HepG2 (cell line): Measurements from ENCODE around the gene HAGHL. TPM values are rescaled to one million over a fixed set of nuclear protein-coding genes. Genes with fewer than 3 reads are reported as not detected.

Source experiments
- GABPB1 ChIP-seq: IDR thresholded peaks from 2 replicates; pipeline ENCODE4 v1.6.1; 2016; ENCODE audit warnings: mild to moderate bottlenecking, missing genetic modification reagents, moderate library complexity, missing compliant biosample characterization
- JUND ChIP-seq: sonication (generic); formaldehyde crosslinking; IDR thresholded peaks from 2 replicates; pipeline ENCODE4 v1.8.0; 2022; ENCODE audit warnings: mild to moderate bottlenecking, missing genetic modification reagents
- MEIS1 ChIP-seq: sonication (generic); formaldehyde crosslinking; IDR thresholded peaks from 2 replicates; pipeline ENCODE4 v1.9.0; 2021; ENCODE audit warnings: mild to moderate bottlenecking, missing genetic modification reagents, moderate library complexity, borderline replicate concordance
- RNF219 ChIP-seq: sonication (generic); formaldehyde crosslinking; IDR thresholded peaks from 2 replicates; pipeline ENCODE4 v1.5.0; 2020; ENCODE audit warnings: mild to moderate bottlenecking, missing genetic modification reagents
- SOX6 ChIP-seq, 2 experiments: fragments of 450-650 bp in 1 of 2; sonication (generic) in 1 of 2; formaldehyde crosslinking in 1 of 2; IDR thresholded peaks; 2 replicates each; pipeline versions ENCODE4 v1.4.0 to v1.6.1; 2017 to 2020; ENCODE audit warnings: antibody characterized with exemption in 1 of 2, mild to moderate bottlenecking in 1 of 2, missing genetic modification reagents in 1 of 2
- SRF ChIP-seq: IDR thresholded peaks from 2 replicates; pipeline ENCODE4 v1.6.1; 2011; ENCODE audit warnings: mild to moderate bottlenecking, low read depth, low read length, moderate library complexity
- ZBTB34 ChIP-seq: sonication (generic); formaldehyde crosslinking; IDR thresholded peaks from 2 replicates; pipeline ENCODE4 v1.8.0; 2022; ENCODE audit warnings: mild to moderate bottlenecking, missing genetic modification reagents
- ZBTB42 ChIP-seq: sonication (generic); formaldehyde crosslinking; IDR thresholded peaks from 2 replicates; pipeline ENCODE4 v1.5.0; 2020; ENCODE audit warnings: mild to moderate bottlenecking, missing genetic modification reagents
- ZFP36L1 ChIP-seq: sonication (generic); formaldehyde crosslinking; IDR thresholded peaks from 2 replicates; pipeline ENCODE4 v1.8.0; 2022; ENCODE audit warnings: mild to moderate bottlenecking, missing genetic modification reagents, moderate library complexity
- ZNF142 ChIP-seq: sonication (generic); formaldehyde crosslinking; IDR thresholded peaks from 2 replicates; pipeline ENCODE4 v1.4.0; 2020; ENCODE audit warnings: missing genetic modification reagents
- ZNF737 ChIP-seq: sonication (generic); formaldehyde crosslinking; IDR thresholded peaks from 2 replicates; pipeline ENCODE4 v1.5.0; 2020; ENCODE audit warnings: missing genetic modification reagents, mild to moderate bottlenecking, borderline replicate concordance
- ZNF770 ChIP-seq: sonication (generic); formaldehyde crosslinking; IDR thresholded peaks from 2 replicates; pipeline ENCODE4 v1.5.0; 2020; ENCODE audit warnings: mild to moderate bottlenecking, missing genetic modification reagents
- polyA plus RNA-seq, 8 experiments: library from polyadenylated mRNA; depleted of rRNA in 3 of 8; stranded (reverse) in 7 of 8; unstranded in 1 of 8; fragments of >200 nt; fragmentation: Illumina TruSeq in 4 of 8; extraction: Trizol in 4 of 8; gene quantifications; 2 replicates each; pipeline versions ENCODE4 v1.2.1 to v1.2.3, GENCODE V29; 2011 to 2016; ENCODE audit warnings: low read depth in 4 of 8, missing spikeins in 1 of 8, mixed read lengths in 1 of 8; ENCODE audit not compliant: insufficient read depth in 1 of 8
- total RNA-seq, 5 experiments: library from RNA; depleted of rRNA; stranded (reverse); fragments of >200 nt; fragmentation: Illumina TruSeq; extraction: Trizol; gene quantifications; 2 replicates each; pipeline ENCODE4 v1.2.3, GENCODE V29; 2016; ENCODE audit warnings: low read depth in 1 of 5
- TF ChIP-seq, protein P1 (sequence below): sonication (generic); formaldehyde crosslinking; IDR thresholded peaks from 2 replicates; pipeline ENCODE4 v1.8.0; 2022; ENCODE audit warnings: missing genetic modification reagents, mild to moderate bottlenecking, moderate library complexity, borderline replicate concordance

The HAGHL gene
- total and polyA plus RNA-seq, 2 of the 13 experiments (the other 11 are each of a cell fraction or from before 2014, with no cell fraction given), result 3.4 to 8.4 TPM

GRCh38 chr16:740764-741505, 14.0 kb downstream of the HAGHL start, which contains the start of gene CIAO3 (continued):
- TF ChIP-seq ZBTB42 (peak; percentile 35; the same call in 1 of the 2 replicates), SOX6 (IDR thresholded peaks at IDR 0.05) (no peak), SOX6 (CRISPR knock-in tag; IDR thresholded peaks at IDR 0.05) (peak; percentile 43; the same call in 1 of the 2 replicates), ZBTB34 (CRISPR knock-in tag) (0 out of 2 replicates have a peak, but pooled peaks have one; percentile 62), RNF219 (CRISPR knock-in tag) (no peak), JUND (peak; percentile 92), ZNF770 (CRISPR knock-in tag) (peak; percentile 46; the same call in 1 of the 2 replicates), ZNF142 (CRISPR knock-in tag) (no peak; the same call in 1 of the 2 replicates), ZNF737 (CRISPR knock-in tag) (no peak), GABPB1 (CRISPR knock-in tag) (peak; percentile 94), ZFP36L1 (CRISPR knock-in tag) (0 out of 2 replicates have a peak, but pooled peaks have one; percentile 36), SRF (no peak), MEIS1 (CRISPR knock-in tag) (peak; percentile 82)
- TF ChIP-seq, protein P1, sequence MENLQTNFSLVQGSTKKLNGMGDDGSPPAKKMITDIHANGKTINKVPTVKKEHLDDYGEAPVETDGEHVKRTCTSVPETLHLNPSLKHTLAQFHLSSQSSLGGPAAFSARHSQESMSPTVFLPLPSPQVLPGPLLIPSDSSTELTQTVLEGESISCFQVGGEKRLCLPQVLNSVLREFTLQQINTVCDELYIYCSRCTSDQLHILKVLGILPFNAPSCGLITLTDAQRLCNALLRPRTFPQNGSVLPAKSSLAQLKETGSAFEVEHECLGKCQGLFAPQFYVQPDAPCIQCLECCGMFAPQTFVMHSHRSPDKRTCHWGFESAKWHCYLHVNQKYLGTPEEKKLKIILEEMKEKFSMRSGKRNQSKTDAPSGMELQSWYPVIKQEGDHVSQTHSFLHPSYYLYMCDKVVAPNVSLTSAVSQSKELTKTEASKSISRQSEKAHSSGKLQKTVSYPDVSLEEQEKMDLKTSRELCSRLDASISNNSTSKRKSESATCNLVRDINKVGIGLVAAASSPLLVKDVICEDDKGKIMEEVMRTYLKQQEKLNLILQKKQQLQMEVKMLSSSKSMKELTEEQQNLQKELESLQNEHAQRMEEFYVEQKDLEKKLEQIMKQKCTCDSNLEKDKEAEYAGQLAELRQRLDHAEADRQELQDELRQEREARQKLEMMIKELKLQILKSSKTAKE (CRISPR knock-in tag), result peak; percentile 57; the same call in 1 of the 2 replicates
